Fibroblast of skin of scalp (primary cell): ENCODE measurements around the gene KRTAP10-4.
"Not testable (repeated sequence)": the region's sequence is repeated elsewhere in the genome, so short reads cannot be mapped to it uniquely, and the experiment has no call there.

Experiments
- DNase-seq: peaks from one replicate; pipeline ENCODE4 v3.0.0-alpha.2; 2013

KRTAP10-4 gene

DNA sequence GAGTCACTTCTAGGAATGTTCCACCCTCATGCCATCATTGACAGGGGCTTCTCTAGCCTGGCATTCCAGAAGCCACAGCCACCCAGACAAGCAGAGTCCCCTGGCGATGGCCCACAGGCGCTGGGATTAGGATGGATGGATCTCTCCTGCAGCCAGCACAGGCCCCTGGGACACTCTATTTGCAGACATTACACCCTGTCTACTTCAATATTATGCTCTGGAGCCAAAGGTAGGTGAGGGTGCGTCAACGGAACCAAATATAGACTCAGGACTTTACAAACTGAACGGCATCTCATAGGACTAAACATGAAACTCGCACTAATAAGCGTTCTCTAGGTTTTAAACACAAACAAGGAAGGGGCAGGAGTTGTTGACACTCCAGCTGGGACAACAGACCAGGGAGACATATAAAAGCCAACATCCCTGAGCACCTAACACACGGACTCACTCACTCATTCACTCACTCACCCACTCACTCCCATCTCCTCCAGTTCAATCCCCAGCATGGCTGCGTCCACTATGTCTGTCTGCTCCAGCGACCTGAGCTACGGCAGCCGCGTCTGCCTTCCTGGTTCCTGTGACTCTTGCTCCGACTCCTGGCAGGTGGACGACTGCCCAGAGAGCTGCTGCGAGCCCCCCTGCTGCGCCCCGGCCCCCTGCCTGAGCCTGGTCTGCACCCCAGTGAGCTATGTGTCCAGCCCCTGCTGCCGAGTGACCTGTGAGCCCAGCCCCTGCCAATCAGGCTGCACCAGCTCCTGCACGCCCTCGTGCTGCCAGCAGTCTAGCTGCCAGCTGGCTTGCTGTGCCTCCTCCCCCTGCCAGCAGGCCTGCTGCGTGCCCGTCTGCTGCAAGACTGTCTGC, 26.8 kb downstream of the KRTAP10-4 start, which contains the start of gene KRTAP10-7:
KRTAP10-7 (plus strand) TSS at position 480 of the 861 bp plus-strand sequence; CDS start at position 505, 25 bp downstream.
- DNase-seq = not testable (repeated sequence)

DNA sequence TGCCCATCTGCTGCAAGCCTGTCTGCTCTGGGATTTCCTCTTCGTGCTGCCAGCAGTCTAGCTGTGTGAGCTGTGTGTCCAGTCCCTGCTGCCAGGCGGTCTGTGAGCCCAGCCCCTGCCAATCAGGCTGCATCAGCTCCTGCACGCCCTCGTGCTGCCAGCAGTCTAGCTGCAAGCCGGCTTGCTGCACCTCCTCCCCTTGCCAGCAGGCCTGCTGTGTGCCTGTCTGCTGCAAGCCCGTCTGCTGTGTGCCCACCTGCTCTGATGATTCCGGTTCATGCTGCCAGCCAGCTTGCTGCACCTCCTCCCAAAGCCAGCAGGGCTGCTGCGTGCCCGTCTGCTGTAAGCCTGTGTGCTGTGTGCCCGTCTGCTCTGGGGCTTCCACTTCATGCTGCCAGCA, 27.6 kb downstream of the KRTAP10-4 start:
- DNase-seq = not testable (repeated sequence)

DNA sequence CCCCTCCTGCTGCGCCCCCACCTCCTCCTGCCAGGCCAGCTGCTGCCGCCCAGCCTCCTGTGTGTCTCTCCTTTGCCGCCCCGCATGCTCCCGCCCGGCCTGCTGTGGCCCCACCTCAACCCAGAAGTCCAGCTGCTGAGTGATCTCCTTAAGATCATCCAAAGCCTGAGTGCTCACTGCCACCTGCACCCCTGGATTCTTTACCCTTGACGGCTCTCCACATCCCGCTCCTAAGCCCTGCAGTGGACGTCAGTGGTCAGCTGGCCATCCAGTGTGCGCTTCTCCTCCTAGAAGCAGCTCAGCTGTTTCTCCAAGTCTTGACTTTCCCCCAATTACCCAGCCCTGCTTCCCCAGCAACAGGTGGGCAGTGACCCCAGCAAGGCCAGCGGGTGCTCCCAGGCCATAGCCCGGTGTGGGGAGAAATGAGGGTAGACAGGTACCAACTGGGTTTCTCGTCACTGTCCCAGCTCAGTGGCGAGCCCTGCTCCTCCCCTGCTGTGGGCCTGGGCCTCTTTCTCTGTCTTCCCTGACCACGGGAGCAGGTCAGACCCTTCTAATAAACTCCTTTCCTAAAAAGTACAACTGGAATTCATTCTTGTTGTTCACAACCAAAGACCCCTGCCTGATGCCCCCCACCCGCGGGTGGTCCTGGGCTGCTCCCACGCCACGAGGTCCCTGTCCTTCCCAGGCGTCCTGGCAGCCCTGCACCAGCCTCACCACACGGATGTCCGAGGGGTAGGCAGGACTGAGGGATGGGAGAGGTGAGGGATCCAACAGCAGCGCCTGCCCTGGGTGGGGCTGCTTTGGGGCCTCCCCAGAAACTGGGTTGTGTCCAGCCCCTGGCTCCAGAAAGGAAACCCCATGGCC, 28.3 kb downstream of the KRTAP10-4 start:
- DNase-seq = no peak

DNA sequence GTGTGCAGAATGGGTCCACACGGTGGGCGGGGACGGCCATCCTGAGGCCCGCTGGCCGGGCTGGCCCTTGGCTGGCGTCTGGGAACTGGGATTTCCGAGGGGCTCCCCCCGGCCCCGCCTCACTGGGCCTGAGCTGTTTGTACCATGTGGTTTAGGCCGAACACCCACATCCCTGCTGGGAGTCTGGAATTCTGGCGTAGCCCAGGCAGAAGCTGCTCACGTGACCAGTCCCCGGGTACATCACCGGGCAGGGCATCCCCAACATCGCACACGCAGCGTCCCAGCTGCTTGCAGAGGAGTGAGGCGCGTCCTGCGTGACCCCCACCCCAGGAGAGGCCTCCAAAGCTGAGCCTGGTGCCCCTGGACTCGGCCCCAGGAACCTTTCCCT, 28.9 kb downstream of the KRTAP10-4 start:
- DNase-seq = no peak

DNA sequence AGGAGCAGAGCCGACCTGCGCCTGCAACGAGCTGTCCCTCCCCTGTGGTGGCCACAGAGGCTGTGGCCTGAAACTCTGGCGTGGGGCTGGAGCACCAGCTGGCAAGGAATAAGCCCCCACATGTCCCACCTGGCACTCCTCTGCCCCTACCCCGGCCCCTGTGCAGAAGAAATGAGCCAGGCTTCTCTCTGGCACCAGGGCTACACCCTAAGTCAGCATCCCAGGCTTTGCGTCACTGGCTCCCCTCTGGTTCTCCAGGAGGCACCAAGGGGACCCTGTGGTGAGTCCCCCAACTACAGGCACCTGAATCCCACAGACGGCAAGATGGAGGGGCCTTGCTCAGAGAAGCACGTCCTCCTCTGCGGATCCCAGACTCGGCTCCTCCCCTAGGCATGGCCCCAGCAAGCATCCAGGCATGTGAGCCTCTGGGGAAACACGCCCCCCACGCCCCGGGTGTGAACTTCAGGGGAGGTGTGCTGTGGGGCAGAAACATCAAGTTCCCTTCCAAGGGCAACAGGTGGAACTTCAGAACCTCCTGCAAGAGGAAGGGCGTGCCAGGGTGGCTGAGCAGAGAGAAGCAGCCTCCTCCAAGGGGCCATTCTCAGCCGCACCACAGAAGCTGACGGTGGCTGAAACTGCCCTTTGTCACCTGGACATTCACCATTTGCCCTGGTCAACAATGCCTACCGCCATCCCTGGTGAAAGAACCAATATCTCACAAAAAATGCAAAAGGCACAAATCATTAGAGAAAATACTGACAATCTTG, 29.8 kb downstream of the KRTAP10-4 start:
- no peak for DNase-seq

DNA sequence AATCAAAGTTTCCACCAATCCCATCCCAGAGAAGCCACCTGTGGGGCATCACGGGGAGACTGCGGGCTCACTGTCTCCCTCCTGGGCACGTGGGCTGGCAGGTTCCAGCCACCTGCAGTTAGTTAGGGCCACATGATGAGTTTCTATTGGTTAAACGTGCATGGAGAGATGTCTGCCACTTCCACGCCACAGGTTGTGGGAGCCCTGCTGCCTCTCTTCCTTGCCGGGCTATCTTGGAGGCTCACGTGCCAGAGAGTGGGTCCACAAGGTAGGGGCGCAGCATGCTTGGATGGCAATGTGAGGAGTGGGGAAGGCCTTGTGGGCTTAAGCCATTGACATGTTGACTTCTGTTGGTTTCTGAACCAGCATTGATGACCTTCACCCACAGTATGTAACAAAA, 30.4 kb downstream of the KRTAP10-4 start:
- DNase-seq = no peak

DNA sequence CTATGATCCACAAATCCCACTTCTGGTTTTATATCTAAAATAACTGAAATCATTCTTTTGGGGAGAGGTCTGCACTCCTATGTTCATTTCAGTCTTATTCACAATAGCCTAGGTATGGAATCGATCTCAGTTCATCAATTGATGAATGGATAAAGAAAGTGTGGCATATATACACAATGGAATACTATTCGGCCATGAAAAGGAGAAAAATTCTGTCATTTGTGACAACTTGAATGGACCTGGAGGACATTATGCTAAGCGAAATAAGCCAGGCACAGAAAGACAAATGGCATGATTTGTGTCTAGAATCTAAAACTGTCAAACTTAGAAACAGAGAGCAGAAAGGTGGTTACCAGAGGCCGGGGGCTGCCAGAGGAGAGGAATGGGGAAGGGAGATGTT, 33.0 kb downstream of the KRTAP10-4 start:
- DNase-seq = no peak

DNA sequence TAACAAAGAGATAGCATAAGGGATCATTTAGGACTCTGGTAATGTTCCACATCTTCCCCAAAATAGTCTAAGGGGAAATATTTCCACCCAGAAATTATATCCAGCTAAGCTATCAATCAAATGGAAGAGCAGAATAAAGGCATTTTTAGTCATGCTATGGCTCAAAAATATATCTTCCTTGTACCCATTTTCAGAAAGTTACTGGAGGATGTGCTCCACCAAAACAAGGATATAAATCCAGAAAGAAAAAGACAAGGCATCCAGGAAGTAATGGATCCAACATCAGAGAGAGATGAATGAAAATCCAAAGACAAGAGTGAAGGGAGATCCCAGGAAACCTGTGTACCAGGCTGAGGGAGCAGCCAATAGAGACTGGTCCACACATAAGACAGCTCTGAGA, 35.7 kb downstream of the KRTAP10-4 start:
- no peak for DNase-seq

DNA sequence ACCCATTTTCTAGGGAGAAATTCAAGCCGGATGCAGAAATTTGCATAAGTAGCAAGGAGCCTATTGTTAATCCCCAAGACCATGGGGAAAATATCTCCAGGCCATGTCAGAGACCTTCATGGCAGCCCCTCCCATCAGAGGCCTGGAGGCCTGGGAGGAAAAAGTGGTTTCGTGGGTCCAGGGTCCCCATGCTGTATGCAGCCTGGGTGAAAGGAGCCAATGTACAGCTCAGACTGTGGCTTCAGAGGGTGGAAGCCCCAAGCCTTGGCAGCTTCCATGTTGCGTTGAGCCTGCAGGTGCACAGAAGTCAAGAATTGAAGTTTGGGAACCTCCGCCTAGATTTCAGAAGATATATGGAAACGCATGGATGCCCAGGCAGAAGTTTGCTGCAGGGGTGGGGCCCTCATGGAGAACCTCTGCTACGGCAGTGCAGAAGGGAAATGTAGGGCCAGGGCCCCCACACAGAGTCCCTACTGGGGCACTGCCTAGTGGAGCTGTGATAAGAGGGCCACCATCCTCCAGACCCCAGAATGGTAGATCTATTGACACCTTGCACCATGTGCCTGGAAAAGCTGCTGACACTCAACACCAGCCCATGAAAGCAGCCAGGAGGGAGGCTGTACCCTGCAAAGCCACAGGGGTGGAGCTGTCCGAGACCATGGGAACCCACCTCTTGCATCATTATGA, 36.8 kb downstream of the KRTAP10-4 start:
- DNase-seq = not testable (repeated sequence)

DNA sequence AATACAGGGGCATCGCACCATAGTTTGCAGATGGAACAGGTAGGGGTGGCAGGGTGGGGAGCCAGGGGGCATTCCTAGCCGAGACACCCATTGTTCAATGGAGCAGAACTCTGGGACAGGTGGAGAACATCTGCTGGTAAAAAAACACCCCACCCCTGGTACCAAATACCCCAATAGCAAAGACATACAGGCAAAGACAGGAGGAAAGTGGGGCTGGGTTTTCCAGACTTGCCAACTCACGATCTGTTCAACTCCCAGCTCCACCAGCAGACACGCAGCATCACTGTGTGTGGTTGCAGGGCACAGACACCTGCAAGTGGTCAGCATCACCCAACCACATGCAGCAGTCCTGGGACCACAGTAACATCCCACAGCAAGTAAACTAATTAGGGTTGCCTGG, 38.0 kb downstream of the KRTAP10-4 start:
- DNase-seq = no peak

DNA sequence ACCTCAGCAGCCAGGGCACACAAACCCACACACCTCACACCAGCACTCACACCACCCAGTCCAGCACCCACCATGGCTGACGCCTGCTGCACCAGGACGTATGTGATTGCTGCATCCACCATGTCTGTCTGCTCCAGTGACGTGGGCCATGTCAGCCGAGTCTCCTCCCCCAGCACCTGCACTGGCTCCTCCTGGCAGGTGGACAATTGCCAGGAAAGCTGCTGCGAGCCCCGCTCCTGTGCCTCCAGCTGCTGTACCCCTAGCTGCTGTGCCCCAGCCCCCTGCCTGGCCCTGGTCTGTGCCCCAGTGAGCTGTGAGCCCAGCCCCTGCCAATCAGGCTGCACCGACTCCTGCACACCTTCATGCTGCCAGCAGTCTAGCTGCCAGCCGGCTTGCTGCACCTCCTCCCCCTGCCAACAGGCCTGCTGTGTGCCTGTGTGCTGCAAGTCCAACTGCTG, 38.5 kb downstream of the KRTAP10-4 start, which contains the start of gene KRTAP10-8:
KRTAP10-8 (plus strand) TSS at position 51 of the 458 bp plus-strand sequence; CDS start at position 73, 22 bp downstream.
- no peak for DNase-seq

DNA sequence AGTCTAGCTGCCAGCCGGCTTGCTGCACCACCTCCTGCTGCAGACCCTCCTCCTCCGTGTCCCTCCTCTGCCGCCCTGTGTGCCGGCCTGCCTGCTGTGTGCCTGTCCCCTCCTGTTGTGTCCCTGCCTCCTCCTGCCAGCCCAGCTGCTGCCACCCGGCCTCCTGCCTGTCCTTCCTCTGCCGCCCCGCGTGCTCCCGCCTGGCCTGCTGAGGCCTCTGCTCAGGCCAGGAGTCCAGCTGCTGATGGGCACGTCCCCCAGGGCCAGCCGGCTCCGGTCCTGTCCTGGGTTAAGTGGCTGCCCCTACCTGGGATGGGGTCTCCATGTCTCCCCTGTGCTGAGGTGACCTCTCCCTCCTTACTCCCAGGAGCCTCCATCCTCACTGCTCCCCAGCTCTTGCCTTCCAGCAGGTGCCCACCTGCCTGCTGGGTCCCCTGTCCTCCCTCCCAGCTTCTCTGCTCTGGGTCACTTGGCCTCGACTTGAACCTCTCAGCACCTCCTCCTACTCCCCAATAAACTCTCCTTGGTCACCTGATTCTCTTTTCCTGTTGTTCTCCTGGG, 39.2 kb downstream of the KRTAP10-4 start:
- DNase-seq = no peak

DNA sequence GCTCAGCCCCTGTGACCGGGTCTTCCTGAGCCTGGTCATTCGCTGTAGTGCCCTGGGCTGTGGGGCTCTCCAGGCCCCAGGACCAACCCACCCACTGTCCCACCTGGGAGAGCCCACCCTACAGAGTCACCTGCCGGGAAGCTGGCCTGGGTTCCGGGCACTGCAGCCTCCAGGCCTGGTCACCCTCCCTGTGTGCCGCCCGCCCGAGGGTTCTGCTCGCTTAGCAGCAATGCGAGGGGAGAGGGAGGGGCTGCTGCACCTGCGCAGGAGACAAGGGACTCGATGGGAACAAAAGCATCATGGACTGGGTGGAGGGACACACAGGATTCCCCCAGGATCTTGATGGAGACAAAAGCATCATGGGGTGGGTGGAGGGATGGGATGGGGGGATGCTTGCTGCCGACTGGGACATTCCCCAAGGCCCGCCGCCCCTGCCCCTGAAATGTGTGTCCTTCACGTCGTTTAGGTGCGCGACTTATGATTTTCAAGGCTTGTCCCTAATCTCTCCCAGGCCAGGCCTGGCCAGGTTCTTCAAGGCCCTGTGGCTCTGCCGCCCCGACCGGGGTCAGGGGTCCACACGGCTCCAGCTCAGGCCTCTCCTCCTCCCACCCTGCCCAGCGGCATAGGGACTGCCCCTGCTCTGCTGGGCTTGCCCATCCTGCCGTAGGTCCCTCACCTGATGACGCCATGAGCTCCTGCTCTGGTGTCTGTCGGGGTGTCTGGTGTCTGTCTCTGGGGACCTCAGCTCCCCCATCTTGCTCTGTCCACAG, 40.0 kb downstream of the KRTAP10-4 start:
- no peak for DNase-seq

DNA sequence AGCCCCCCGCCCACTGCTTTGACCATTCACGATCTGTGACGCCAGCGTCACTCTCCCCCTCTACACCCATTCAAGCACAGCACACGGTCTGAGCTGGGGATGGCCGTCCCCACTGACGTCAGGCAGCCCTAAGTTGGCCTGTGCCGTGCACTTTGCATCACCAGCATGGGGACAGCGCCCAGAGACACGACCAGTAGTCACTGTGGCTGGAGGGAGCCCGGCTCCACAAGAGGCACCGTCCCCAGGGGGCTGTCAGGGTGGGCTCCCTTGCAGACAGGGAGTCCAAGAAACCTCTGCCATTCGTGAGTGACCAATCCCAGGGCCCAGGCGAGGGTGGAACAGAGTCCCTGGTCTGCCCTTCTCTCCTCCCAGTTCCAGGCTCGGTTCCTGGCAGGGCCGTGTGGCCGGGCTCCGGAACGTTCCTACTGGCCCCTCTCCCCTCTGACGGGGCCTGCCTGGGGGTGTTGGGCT, 40.7 kb downstream of the KRTAP10-4 start:
- no peak for DNase-seq

DNA sequence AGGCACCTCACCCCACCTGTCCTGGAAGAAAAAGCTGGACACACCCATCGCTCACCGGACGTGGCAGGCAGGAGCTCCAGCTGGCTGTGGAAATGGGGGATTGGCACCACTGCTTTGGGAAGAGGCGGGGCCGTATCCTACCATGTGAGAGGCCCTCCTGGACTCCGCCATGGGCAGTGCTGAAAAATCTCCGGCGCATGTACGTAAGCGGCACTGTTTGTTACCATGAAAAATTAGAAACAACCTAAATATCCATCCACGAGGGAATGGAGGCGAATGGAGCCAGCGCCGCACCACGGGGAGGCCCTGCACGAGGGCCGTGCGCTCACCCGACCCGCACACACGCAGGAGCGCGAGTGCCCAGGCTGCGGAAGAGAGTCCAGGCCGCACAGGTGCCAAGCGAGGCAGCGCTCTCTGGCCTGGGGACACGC, 41.4 kb downstream of the KRTAP10-4 start:
- DNase-seq = no peak

DNA sequence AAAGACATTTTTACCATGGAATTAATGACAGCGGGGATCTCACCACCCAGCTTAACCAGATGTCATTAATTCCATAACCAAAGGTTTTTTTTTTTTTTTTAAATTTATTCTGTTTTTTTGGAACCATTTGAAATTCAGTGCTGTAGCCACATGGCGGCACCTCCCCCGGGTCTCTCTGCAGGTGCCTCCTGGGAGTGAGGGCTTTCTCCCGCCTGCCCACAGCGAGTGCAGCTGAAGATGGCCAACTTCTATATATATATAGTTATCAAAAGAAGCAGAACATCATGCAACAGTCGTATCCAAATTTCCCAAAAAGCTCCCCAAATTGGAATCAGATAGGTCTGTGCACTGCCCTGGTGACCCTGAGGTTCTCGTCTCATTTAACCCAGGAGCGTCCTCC, 41.9 kb downstream of the KRTAP10-4 start:
- no peak for DNase-seq

DNA sequence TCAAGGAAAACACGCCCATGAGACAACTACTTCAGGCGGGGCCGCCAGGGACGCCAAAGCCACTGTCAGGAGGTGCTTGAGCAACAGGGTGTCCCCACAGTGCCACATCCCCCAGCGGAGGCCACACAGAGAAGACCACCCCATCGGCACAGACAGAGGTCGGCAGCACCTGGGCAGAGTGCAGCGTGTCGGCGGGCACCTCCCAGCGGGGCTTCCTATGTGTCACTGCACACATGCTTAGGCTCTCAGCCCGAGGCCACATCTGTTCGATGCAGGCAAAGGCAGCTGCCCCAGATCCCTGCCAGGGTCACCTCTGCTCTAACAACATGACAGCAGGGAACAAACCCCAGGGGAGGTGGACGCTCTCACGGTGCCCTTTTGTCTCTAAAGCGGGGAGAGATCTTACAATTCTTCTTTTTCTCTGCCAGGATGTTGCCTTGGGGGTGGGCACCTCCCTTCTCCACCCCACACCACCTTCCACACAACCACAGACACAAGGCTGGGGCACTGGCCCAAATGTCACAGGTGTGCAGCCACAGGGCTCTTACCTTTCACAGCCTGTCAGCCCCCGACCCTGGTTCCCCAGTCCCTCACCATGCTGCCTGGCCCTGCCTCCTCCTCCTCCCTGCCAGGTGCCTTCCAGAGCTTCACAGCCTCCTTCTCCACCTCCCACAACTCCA, 42.5 kb downstream of the KRTAP10-4 start:
- DNase-seq = no peak

DNA sequence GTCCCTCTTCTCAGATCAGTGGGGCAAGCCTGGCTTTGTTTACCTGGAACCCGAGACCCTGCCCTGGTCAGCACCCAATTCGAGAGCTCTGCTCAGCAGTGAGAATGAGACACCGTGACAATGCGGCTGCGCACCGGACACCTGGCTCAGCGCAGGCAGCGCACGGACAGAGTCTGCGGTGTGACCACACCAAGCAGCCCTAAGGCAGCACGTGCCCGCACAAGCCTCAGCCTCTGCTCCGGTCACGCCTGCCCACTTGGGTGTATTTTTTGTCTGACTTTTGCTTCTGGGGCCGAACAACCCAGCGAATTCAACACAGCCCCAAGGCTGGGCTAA, 43.0 kb downstream of the KRTAP10-4 start:
- no peak for DNase-seq

DNA sequence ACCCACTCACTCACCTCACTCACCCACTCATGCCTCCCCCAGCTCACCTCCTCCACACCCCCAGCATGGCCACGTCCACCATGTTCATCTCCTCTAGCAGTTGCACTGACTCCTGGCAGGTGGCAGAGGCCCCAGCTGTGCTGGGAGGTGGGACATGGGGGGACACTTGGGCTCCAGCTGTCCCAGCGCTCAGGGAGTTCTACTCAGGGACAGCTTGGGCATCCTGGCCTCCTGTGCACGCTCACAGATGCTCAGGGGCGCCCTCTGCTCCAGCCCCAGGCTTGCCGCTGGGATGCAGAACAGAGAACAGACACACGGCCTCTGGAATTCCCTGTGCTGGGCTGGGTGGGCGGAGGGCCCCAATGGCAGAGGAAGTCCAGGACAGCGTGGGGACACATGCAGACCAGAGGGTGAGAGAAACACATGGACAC, 43.6 kb downstream of the KRTAP10-4 start:
- no peak for DNase-seq

DNA sequence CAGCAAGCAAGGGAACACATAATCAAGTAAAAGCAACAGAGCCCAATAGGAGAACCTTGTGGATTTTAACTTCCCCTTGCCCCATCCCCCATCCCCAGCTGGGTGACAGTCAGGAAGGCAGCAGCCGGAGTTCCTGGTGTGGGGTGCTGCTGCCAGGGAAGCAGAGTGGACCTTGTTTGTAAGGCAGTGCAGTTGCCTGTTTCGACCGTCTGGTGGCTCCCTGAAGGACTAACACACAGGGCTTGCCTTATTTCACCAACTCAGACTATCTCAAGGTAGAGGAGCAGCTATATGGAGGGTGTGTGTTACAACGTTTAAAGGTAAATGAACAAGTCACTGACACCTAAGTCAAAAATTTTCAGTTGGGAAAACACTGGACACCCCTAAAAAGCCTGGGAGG, 45.0 kb downstream of the KRTAP10-4 start:
- DNase-seq = no peak
